HG03097 (cell line): Measurements from ENCODE around the gene LYRM2.

ENCODE experiments used
- ATAC-seq: cut with Tn5 transposase; IDR thresholded peaks from one replicate; pipeline ENCODE4 v1.9.1; 2021; ENCODE audit not compliant: unreplicated experiment, low FRiP score

Gene LYRM2

GRCh38 chr6:89562093-89562973 lies 76.2 kb downstream of the LYRM2 start:
- no peak for ATAC-seq

GRCh38 chr6:89559487-89559886 lies 79.1 kb downstream of the LYRM2 start:
- no peak for ATAC-seq

- no peak for ATAC-seq
Observed at GRCh38 chr6:89555806-89556205, 82.7 kb downstream of the LYRM2 start.

- ATAC-seq, result no peak
Observed at GRCh38 chr6:89555031-89555430, 83.5 kb downstream of the LYRM2 start.

DNA sequence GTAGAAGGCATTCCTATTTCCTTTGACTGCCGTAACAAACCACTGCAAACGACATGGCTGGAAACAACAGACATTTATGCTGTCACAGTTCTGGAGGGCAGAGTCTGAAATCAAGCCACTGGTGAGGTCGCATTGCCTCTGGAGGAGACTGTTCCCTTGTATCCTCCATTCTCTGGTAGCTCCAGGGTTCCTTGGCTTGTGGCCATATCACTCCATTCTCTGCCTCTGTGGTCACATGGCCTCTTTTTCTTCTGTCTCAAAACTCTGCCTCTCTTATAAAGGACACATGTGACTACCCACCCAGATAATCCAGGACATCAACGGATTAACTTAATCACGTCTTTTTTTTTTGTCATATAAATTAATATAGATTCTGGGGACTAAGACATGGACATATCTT lies 84.4 kb downstream of the LYRM2 start:
- no peak for ATAC-seq

GRCh38 chr6:89553431-89553830 lies 85.1 kb downstream of the LYRM2 start:
- ATAC-seq, result no peak

DNA sequence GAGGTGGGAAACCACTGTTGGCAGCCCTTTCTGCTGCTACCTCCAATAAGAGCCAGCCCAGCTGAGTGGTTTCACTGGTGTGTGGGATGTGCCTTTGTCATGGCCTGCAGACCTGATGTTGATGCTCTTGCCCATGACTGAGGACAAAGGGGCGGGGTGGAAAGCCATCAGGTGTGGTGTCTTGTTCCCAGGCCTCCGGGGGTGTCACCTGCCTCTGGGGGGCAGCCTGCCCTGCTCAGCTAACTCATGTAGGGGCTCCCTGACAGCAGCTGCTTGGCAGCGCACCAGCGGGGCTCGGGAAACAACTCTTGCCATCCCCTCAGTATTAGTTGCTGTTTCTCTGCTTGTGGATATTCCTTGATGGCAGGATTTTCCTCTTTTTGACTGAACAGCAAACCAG lies 91.3 kb downstream of the LYRM2 start:
- no peak for ATAC-seq

DNA sequence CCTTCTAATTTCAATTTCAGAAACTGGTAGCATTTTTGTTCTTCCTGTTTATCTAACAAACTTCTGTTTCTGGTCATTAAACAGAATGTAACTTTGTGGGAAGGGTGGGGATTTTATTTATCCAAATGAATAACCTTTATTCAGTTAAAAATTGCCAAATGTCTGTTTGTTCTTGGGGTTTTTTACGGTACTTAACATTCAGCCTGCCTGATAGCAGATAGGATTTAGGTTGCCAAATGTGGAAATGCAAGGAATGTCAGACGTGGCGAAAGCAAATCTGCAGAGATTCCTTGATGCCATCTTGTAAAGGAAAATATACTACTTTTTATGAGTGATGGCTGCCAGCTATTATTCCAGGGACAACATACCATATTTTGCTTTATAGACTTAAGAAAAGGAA lies 95.7 kb downstream of the LYRM2 start:
- ATAC-seq, result peak; percentile 24

GRCh38 chr6:89542081-89542857 lies 96.3 kb downstream of the LYRM2 start:
- ATAC-seq, result peak; percentile 71

GRCh38 chr6:89539779-89540178 lies 98.8 kb downstream of the LYRM2 start:
- no peak for ATAC-seq

DNA sequence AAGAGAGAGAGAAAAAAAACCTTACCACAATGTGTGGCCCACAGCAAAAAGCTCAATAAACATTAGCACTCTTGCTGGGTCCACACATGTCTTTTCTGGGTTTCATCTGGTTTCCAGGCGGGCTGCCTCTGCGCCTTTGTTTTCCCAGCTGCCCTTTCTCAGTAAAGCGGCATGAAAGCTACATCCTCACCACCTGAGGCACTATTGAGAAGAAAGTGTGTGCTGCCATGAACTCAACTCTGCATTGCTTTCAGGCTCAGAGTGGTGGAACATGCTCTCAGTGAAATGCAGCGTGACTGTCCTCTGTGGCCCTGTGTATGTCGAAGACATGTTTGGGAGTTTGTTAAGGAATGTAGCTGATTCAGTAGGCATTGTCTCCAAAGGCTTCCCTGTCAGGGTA lies 102.3 kb downstream of the LYRM2 start:
- no peak for ATAC-seq

GRCh38 chr6:89530982-89531381 lies 107.6 kb downstream of the LYRM2 start:
- no peak for ATAC-seq

GRCh38 chr6:89528866-89529265 lies 109.7 kb downstream of the LYRM2 start:
- no peak for ATAC-seq

DNA sequence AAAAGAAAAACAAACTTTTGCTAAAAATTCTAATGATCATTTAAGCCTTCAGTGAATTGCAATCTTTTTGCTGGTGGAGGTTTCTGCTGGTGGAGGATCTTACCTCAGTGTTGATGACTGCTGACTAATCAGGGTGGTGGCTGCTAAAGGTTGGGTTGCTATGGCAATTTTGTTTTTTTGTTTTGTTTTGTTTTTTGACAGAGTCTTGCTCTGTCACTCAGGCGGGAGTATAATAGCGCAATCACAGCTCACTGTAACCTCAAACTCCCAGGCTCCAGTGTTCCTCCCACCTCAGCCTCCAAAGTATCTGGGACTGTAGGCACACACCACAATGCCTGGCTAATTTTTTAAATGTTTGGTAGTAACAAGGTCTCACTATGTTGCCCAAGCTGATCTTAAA lies 110.9 kb downstream of the LYRM2 start:
- no peak for ATAC-seq

DNA sequence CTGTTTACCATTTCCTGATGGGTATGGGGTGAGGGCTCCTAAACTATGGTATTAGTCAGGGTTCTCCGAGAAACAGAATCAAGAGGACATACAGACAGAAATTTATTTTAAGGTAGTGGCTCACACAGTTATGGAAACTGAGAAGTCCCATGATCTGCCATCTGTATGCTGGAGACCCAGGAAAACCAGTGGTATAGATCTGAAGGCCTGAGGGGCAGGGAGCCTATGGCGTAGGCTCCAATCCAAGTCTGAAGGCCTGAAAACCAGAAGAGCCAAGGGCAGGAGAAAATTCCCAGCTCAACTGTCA lies 112.0 kb downstream of the LYRM2 start:
- no peak for ATAC-seq

GRCh38 chr6:89525786-89526562 lies 112.6 kb downstream of the LYRM2 start:
- ATAC-seq, result no peak

DNA sequence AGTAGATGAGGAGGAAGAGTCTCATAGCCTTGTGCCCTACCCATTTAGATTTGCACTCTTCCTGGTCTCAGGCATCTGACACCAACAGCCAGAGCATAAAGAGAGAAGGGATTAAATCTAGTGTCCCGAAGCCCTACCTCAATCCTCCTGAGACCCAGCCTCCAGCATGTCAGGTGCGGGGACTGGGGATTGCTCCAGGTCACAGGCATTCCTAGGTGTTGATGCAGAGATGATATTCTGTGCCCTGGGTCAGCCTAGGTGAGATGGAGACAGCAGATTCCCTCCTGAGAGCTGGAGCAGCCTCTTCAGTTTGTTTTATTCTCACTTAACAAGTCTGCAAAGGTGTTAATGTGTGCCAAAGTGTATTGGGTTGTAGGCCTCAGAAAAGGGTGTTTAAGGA lies 115.8 kb downstream of the LYRM2 start:
- no peak for ATAC-seq

GRCh38 chr6:89520736-89521135 lies 117.8 kb downstream of the LYRM2 start:
- ATAC-seq, result no peak

GRCh38 chr6:89518352-89519055 lies 120.0 kb downstream of the LYRM2 start:
- no peak for ATAC-seq
